Panc1 (cell line): ENCODE data around the gene GTF3C5. TPM values are rescaled to one million over a fixed set of nuclear protein-coding genes. Genes with fewer than 3 reads are reported as not detected.

ENCODE experiments used
- ATAC-seq: fragments of 200-7000 bp; cut with Tn5 transposase; 2 replicates; pipeline ENCODE4 v1.9.1; 2020; ENCODE audit warnings: mild to moderate bottlenecking, moderate library complexity
- BruUV-seq: library from RNA; stranded (reverse); fragments of 400-500 nt; replicated peaks from 2 replicates; lab custom pipeline; 2021; lab: Mats Ljungman, UMichigan
- CTCF ChIA-PET: fragments of 300-600 bp; sonication (Branson Sonifier 250); formaldehyde crosslinking; loops from one replicate; lab custom pipeline; 2022; ENCODE audit warnings: antibody characterized with exemption; lab: Charles Lee
- POLR2A ChIA-PET: fragments of 300-600 bp; sonication (Branson Sonifier 250); formaldehyde crosslinking; loops from one replicate; lab custom pipeline; 2022; ENCODE audit warnings: antibody characterized with exemption; lab: Charles Lee
- DNase-seq: peaks from one replicate; pipeline ENCODE4 v3.0.0-alpha.2; 2010; ENCODE audit warnings: low read depth, low spot score
- H3K27ac ChIP-seq: 2 replicates; pipeline ENCODE4 v1.5.1; 2011; ENCODE audit warnings: mild to moderate bottlenecking, low read length, inconsistent platforms
- H3K27me3 ChIP-seq: fragments of 200-500 bp; sonication (Bioruptor generic); 2 replicates; pipeline ENCODE4 v1.6.0; 2014; ENCODE audit warnings: low read length, inconsistent platforms; ENCODE audit not compliant: control insufficient read depth, insufficient read depth
- H3K36me3 ChIP-seq: fragments of 200-500 bp; sonication (Bioruptor generic); 2 replicates; pipeline ENCODE4 v1.5.1; 2014; ENCODE audit warnings: inconsistent platforms, mild to moderate bottlenecking, low read length, moderate library complexity; ENCODE audit not compliant: control insufficient read depth, insufficient read depth
- H3K4me1 ChIP-seq: 2 replicates; pipeline ENCODE4 v1.5.1; 2011; ENCODE audit warnings: inconsistent platforms, mild to moderate bottlenecking, low read length, moderate library complexity; ENCODE audit not compliant: control insufficient read depth, insufficient read depth
- H3K4me3 ChIP-seq, 2 experiments: 2 replicates each; pipeline ENCODE4 v1.5.1; 2011 to 2012; ENCODE audit warnings: low read depth in 2 of 2, low read length in 2 of 2, mild to moderate bottlenecking in 2 of 2, inconsistent platforms in 1 of 2, moderate library complexity in 1 of 2
- H3K9me3 ChIP-seq: fragments of 200-500 bp; sonication (Bioruptor generic); 2 replicates; pipeline ENCODE4 v1.5.1; 2014; ENCODE audit warnings: low read depth, mild to moderate bottlenecking, inconsistent platforms, low read length, moderate library complexity; ENCODE audit not compliant: control insufficient read depth, insufficient read depth
- POLR2AphosphoS5 ChIP-seq: IDR thresholded peaks from 2 replicates; pipeline ENCODE4 v1.6.1; 2012; ENCODE audit warnings: mild to moderate bottlenecking, low read depth, low read length, moderate library complexity
- SIN3A ChIP-seq: IDR thresholded peaks from 2 replicates; pipeline ENCODE4 v1.6.1; 2012; ENCODE audit warnings: low read depth, mild to moderate bottlenecking, low read length, moderate library complexity, borderline replicate concordance; ENCODE audit not compliant: insufficient read depth
- TCF7L2 ChIP-seq: IDR thresholded peaks from 2 replicates; pipeline ENCODE4 v1.6.1; 2011; ENCODE audit warnings: mild to moderate bottlenecking, low read depth, low read length, inconsistent platforms
- in situ Hi-C: cut with HindIII; loops from 2 replicates; pipeline ENCODE4 v1.10.0; 2016; ENCODE audit warnings: low sequenced_read_pairs, low pct_unique_long_range_greater_than_20kb
- intact Hi-C: fragments of 100-400 bp; cut with micrococcal nuclease; formaldehyde crosslinking; loops from one replicate; pipeline ENCODE4 v1.10.0; 2022; ENCODE audit not compliant: unreplicated experiment
- total RNA-seq: library from RNA; stranded (reverse); gene quantifications from one replicate; pipeline ENCODE4 v1.2.1, GENCODE V29; 2021; ENCODE audit not compliant: unreplicated experiment
- TF ChIP-seq, protein P1 (sequence below), 2 experiments: IDR thresholded peaks; 2 replicates each; pipeline ENCODE4 v1.6.1; 2011 to 2012; ENCODE audit warnings: low read depth in 2 of 2, control low read depth in 1 of 2, low read length in 1 of 2, mild to moderate bottlenecking in 1 of 2, moderate library complexity in 1 of 2; ENCODE audit not compliant: insufficient read depth in 1 of 2
- TF ChIP-seq, protein P2 (sequence below): fragments of 450-650 bp; IDR thresholded peaks from 2 replicates; pipeline ENCODE4 v1.5.1; 2017; ENCODE audit warnings: mild to moderate bottlenecking

Gene GTF3C5
- total RNA-seq, 1 experiment from 2014 or later, result 47.7 TPM

DNA sequence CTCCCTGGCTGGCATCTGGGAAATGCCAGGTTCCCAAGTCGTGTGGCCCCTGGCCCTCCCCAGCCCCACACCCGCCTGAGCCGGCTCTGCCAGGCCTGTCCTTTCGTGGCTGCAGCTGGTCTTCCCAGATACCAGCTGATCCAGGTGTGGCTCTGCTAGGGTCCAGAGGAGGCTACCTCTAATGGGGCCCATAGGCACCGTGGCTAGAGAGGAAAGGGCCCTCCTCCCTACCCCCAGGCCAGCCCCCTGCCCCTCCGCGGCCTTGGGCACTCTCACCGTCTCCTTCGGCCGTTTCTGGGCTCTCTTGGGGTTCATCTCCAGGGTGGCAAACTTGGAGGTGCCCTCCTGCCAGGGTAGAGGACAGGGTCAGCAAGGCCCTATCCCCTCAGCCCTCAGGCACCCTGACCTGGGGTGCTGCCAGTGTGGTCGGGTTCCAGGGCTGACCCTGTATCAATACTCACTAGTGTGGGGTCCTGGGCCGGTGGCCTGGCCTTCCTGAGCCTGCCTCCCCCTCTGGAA is 73.2 kb downstream of the GTF3C5 start:
- CTCF ChIA-PET, result no interaction called here
- no peak for DNase-seq
- no TSS peak for BruUV-seq
- in situ Hi-C loops (no loop called here), intact Hi-C loops (loop anchor here (2.0 kb wide), 1 partner anchor 43 kb away; no protein-coding TSS in a partner anchor)
- Histone ChIP-seq H3K4me1 (no peaks in the 10 kb centered on the region), H3K27ac (no peak overlapping the region), H3K9me3 (no peaks in the 10 kb centered on the region), H3K27me3 (no peaks in the 10 kb centered on the region), H3K36me3 (no peaks in the 10 kb centered on the region), H3K4me3 (no peak overlapping the region)
- ATAC-seq, result no peak
- POLR2A ChIA-PET, result no interaction called here
- TF ChIP-seq, protein P1, sequence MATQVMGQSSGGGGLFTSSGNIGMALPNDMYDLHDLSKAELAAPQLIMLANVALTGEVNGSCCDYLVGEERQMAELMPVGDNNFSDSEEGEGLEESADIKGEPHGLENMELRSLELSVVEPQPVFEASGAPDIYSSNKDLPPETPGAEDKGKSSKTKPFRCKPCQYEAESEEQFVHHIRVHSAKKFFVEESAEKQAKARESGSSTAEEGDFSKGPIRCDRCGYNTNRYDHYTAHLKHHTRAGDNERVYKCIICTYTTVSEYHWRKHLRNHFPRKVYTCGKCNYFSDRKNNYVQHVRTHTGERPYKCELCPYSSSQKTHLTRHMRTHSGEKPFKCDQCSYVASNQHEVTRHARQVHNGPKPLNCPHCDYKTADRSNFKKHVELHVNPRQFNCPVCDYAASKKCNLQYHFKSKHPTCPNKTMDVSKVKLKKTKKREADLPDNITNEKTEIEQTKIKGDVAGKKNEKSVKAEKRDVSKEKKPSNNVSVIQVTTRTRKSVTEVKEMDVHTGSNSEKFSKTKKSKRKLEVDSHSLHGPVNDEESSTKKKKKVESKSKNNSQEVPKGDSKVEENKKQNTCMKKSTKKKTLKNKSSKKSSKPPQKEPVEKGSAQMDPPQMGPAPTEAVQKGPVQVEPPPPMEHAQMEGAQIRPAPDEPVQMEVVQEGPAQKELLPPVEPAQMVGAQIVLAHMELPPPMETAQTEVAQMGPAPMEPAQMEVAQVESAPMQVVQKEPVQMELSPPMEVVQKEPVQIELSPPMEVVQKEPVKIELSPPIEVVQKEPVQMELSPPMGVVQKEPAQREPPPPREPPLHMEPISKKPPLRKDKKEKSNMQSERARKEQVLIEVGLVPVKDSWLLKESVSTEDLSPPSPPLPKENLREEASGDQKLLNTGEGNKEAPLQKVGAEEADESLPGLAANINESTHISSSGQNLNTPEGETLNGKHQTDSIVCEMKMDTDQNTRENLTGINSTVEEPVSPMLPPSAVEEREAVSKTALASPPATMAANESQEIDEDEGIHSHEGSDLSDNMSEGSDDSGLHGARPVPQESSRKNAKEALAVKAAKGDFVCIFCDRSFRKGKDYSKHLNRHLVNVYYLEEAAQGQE (IDR thresholded peaks at IDR 0.05; ENCODE audit: insufficient read depth in 1 of 2, low read depth in 2 of 2, low read length in 1 of 2), result no peak
- TF ChIP-seq POLR2AphosphoS5, result no peak
- no peak for TF ChIP-seq TCF7L2
- TF ChIP-seq, protein P2, sequence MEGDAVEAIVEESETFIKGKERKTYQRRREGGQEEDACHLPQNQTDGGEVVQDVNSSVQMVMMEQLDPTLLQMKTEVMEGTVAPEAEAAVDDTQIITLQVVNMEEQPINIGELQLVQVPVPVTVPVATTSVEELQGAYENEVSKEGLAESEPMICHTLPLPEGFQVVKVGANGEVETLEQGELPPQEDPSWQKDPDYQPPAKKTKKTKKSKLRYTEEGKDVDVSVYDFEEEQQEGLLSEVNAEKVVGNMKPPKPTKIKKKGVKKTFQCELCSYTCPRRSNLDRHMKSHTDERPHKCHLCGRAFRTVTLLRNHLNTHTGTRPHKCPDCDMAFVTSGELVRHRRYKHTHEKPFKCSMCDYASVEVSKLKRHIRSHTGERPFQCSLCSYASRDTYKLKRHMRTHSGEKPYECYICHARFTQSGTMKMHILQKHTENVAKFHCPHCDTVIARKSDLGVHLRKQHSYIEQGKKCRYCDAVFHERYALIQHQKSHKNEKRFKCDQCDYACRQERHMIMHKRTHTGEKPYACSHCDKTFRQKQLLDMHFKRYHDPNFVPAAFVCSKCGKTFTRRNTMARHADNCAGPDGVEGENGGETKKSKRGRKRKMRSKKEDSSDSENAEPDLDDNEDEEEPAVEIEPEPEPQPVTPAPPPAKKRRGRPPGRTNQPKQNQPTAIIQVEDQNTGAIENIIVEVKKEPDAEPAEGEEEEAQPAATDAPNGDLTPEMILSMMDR, result no peak
- TF ChIP-seq SIN3A, result no peak

DNA sequence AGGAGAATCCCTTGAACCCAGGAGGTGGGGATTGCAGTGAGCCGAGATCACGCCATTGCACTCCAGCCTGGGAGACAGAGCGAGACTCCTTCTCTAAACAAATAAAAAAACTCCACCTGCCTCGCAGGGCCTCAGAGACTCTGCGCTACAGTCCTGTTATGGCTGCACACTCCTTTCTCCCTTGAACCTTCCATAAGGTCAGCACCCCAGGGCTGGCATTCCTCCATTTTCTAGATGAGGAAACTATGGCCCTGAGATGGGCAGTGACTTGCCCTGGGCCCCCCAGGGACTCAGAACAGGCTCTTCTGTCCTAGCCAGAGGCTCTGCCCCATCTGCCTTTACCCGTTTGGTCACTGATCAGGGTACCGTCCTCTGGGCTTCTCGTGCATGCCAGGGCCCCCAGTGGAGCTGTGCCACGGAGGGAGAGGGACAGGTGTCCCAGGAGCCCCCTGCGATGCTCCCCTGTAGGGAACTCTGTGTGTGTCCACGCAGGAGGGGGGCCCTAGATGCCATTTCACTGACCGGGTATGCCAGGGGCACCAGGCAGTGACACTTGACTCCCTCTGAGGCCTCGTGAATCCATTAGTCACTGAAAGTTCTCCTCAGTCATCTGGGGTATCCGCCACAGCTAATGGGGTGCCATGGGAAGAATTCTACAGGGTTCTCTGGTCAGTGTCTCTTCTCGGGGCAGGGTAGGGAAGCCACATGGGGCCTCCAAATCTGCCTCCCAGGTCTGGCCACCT is 74.1 kb downstream of the GTF3C5 start:
- intact Hi-C loops (no loop called here), in situ Hi-C loops (no loop called here)
- TF ChIP-seq TCF7L2, result no peak
- TF ChIP-seq POLR2AphosphoS5, result no peak
- TF ChIP-seq, protein P1 (IDR thresholded peaks at IDR 0.05; ENCODE audit: insufficient read depth in 1 of 2, low read depth in 2 of 2, low read length in 1 of 2), result no peak
- TF ChIP-seq, protein P2, result no peak
- TF ChIP-seq SIN3A, result no peak
- no peaks in the 10 kb centered on the region for H3K4me1 ChIP-seq
- H3K36me3 ChIP-seq, result no peaks in the 10 kb centered on the region
- H3K27me3 ChIP-seq, result no peaks in the 10 kb centered on the region
- no peaks in the 10 kb centered on the region for H3K9me3 ChIP-seq
- ChIA-PET POLR2A (interaction anchor here (0.5 kb wide), 1 partner anchor 13 kb away, joined by 5 read pairs; no protein-coding TSS in a partner anchor), CTCF (no interaction called here)
- H3K27ac ChIP-seq, result no peak overlapping the region
- H3K4me3 ChIP-seq, result no peak overlapping the region
- DNase-seq, result no peak
- ATAC-seq, result no peak
- no TSS peak for BruUV-seq
